ENCODE results near the gene SLC17A4.

The SLC17A4 gene

GRCh38 chr6:25715794-25716193 lies 38.7 kb upstream of the SLC17A4 start:
- Histone ChIP-seq H3K4me2 (ENCODE audit: low read depth, low read length) (no peak overlapping the region), H3K36me3 (replicated peaks; ENCODE audit: insufficient read depth, low read length) (no peaks in the 10 kb centered on the region), H3K27ac (ENCODE audit: low read length) (no peak overlapping the region), H3K27me3 (replicated peaks; ENCODE audit: insufficient read depth, low read length) (no peaks in the 10 kb centered on the region), H3K4me3 (ENCODE audit: low read length) (no peak overlapping the region), H3K79me2 (ENCODE audit: low read length) (no peaks in the 10 kb centered on the region), H3K9ac (ENCODE audit: low read length) (no peak overlapping the region), H3K9me2 (replicated peaks; ENCODE audit: insufficient read depth, low read length) (no peaks in the 10 kb centered on the region), H3K4me1 (ENCODE audit: low read length) (no peaks in the 10 kb centered on the region), H4K20me1 (ENCODE audit: insufficient read depth, low read length) (no peaks in the 10 kb centered on the region), H2AFZ (ENCODE audit: low read length) (no peak overlapping the region), H3K9me3 (replicated peaks; ENCODE audit: insufficient read depth, low read length) (no peaks in the 10 kb centered on the region), H3F3A (ENCODE audit: insufficient read depth, low read length) (no peaks in the 10 kb centered on the region)
- TF ChIP-seq CTCF (IDR thresholded peaks at IDR 0.05; ENCODE audit: low read length) = no peak
- no peak for TF ChIP-seq EZH2phosphoT487 (IDR thresholded peaks at IDR 0.05; ENCODE audit: low read length)
- no peak for TF ChIP-seq EZH2 (optimal IDR thresholded peaks at IDR 0.05; ENCODE audit: low read depth, low read length)
- DNase-seq = no peak

- Histone ChIP-seq H3K4me2 (ENCODE audit: low read depth, low read length) (no peak overlapping the region), H2AFZ (ENCODE audit: low read length) (no peak overlapping the region), H3K4me3 (ENCODE audit: low read length) (no peak overlapping the region), H3F3A (ENCODE audit: insufficient read depth, low read length) (no peaks in the 10 kb centered on the region), H3K9ac (ENCODE audit: low read length) (no peak overlapping the region), H3K27me3 (replicated peaks; ENCODE audit: insufficient read depth, low read length) (no peaks in the 10 kb centered on the region), H3K9me2 (replicated peaks; ENCODE audit: insufficient read depth, low read length) (no peaks in the 10 kb centered on the region), H3K36me3 (replicated peaks; ENCODE audit: insufficient read depth, low read length) (no peaks in the 10 kb centered on the region), H3K27ac (ENCODE audit: low read length) (no peak overlapping the region), H3K4me1 (ENCODE audit: low read length) (no peaks in the 10 kb centered on the region), H3K79me2 (ENCODE audit: low read length) (no peaks in the 10 kb centered on the region), H3K9me3 (replicated peaks; ENCODE audit: insufficient read depth, low read length) (no peaks in the 10 kb centered on the region), H4K20me1 (ENCODE audit: insufficient read depth, low read length) (no peaks in the 10 kb centered on the region)
- peak; percentile 48 for DNase-seq
- TF ChIP-seq EZH2 (optimal IDR thresholded peaks at IDR 0.05; ENCODE audit: low read depth, low read length) = no peak
- peak; percentile 51 for TF ChIP-seq CTCF (IDR thresholded peaks at IDR 0.05; ENCODE audit: low read length)
These were observed 36.4 kb upstream of the SLC17A4 start for GRCh38 chr6:25717866-25718740.

GRCh38 chr6:25726122-25726911 lies 28.2 kb upstream of the SLC17A4 start:
- Histone ChIP-seq H3K27ac (ENCODE audit: low read length) (no peak overlapping the region), H3K79me2 (ENCODE audit: low read length) (no peaks in the 10 kb centered on the region), H3K36me3 (replicated peaks; ENCODE audit: insufficient read depth, low read length) (no peaks in the 10 kb centered on the region), H3K4me3 (ENCODE audit: low read length) (no peak overlapping the region), H3F3A (ENCODE audit: insufficient read depth, low read length) (no peaks in the 10 kb centered on the region), H3K4me2 (ENCODE audit: low read depth, low read length) (no peak overlapping the region), H3K4me1 (ENCODE audit: low read length) (no peaks in the 10 kb centered on the region), H3K9me2 (replicated peaks; ENCODE audit: insufficient read depth, low read length) (no peaks in the 10 kb centered on the region), H4K20me1 (ENCODE audit: insufficient read depth, low read length) (no peaks in the 10 kb centered on the region), H2AFZ (ENCODE audit: low read length) (no peak overlapping the region), H3K9ac (ENCODE audit: low read length) (no peak overlapping the region), H3K27me3 (replicated peaks; ENCODE audit: insufficient read depth, low read length) (no peaks in the 10 kb centered on the region), H3K9me3 (replicated peaks; ENCODE audit: insufficient read depth, low read length) (no peaks in the 10 kb centered on the region)
- TF ChIP-seq CTCF (IDR thresholded peaks at IDR 0.05; ENCODE audit: low read length) = no peak
- TF ChIP-seq EZH2 (optimal IDR thresholded peaks at IDR 0.05; ENCODE audit: low read depth, low read length) = no peak
- TF ChIP-seq EZH2phosphoT487 (IDR thresholded peaks at IDR 0.05; ENCODE audit: low read length) = no peak
- DNase-seq = no peak

All from MM.1S (cell line).